Loucy (cell line): ENCODE data around the gene RAB41.

Experiments used
- EZH2phosphoT487 ChIP-seq: fragments of 200-600 bp; IDR thresholded peaks from 2 replicates; pipeline ENCODE4 v1.6.1; 2018; ENCODE audit warnings: antibody characterized with exemption, mild to moderate bottlenecking, moderate library complexity, borderline replicate concordance
- TF ChIP-seq, protein P1 (sequence below): fragments of 200-600 bp; sonication (generic); conservative IDR thresholded peaks from 2 replicates; pipeline ENCODE4 v1.5.1; 2014; ENCODE audit warnings: mild to moderate bottlenecking, antibody characterized with exemption, low read length

DNA sequence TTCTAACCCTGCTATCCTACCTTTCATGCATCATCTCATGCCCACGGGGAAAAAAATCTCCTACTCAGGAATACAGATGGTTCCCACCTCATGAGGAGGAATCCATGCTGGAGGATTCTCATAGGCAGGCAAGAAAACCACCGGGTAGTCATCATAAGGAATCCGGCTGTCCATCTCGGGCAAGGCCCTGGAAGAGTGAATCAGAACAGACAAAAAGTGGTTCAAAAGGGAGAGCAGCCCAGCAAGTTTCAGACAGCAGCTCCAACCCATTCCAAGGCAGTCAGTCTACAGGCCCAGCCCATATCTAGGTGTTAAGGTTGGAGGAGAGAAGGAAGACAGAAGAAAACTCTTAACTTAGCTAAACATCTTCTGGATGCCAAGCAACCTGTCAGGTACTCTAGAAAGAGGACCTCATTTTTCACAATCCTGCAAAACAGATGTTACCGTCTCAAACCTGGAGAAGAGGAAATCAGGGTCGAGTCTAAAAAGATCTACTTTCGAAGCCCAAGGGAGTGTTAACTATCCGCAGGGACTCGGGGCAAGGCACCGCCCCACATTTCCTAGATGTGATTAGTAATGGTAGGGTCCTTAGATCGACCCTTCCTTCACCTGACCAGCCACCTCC is 7.3 kb downstream of the RAB41 start:
- TF ChIP-seq, protein P1, sequence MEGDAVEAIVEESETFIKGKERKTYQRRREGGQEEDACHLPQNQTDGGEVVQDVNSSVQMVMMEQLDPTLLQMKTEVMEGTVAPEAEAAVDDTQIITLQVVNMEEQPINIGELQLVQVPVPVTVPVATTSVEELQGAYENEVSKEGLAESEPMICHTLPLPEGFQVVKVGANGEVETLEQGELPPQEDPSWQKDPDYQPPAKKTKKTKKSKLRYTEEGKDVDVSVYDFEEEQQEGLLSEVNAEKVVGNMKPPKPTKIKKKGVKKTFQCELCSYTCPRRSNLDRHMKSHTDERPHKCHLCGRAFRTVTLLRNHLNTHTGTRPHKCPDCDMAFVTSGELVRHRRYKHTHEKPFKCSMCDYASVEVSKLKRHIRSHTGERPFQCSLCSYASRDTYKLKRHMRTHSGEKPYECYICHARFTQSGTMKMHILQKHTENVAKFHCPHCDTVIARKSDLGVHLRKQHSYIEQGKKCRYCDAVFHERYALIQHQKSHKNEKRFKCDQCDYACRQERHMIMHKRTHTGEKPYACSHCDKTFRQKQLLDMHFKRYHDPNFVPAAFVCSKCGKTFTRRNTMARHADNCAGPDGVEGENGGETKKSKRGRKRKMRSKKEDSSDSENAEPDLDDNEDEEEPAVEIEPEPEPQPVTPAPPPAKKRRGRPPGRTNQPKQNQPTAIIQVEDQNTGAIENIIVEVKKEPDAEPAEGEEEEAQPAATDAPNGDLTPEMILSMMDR: no peak
- no peak for TF ChIP-seq EZH2phosphoT487
